DLD1 (cell line): ENCODE results near the gene ERGIC1.

Experiments
- in situ Hi-C: cut with HindIII; loops from 2 replicates; pipeline ENCODE4 v1.10.0; 2017; ENCODE audit warnings: low sequenced_read_pairs

The ERGIC1 gene

DNA sequence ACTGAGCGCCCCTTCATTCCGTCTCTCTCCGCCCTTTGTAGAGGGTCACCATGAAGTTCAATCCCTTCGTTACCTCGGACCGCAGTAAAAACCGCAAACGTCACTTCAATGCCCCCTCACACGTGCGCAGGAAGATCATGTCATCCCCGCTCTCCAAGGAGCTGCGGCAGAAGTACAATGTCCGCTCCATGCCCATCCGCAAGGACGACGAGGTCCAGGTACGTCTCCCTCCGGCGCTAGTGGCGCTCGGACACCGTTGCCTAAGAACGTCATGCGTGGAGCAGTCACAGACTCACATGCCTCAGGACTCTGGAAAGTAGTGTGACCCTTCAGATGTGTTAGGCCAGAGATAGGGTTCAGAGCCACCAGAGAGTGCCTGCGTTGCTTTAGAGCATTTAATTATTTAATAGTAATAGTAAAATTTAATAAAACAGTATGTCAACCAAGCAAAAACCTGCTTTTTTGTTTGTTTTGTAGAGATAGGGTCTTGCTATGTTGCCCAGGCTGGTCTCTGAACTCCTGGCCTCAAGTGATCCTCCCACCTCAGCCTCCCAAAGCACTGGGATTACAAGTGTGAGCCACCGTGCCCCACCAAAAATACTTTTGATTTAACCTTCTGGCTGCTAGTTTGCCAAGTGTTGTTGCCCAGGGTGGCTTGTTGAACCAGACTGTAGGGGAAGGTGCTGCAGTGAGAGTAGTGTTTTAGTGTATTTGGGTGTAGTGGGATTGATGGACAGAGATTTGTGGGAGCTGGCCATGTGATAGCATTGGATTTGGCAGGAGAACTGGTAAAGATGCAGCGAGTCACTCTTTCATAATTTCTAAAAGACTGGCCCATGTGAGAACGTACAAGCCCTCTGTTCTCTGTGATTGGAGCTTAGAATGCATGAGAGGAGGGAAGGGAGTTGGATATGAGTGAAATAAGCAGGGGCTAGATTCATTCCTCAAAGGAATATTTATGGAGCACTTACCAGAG, 126.1 kb downstream of the ERGIC1 start:
- in situ Hi-C loops, result no loop called here

DNA sequence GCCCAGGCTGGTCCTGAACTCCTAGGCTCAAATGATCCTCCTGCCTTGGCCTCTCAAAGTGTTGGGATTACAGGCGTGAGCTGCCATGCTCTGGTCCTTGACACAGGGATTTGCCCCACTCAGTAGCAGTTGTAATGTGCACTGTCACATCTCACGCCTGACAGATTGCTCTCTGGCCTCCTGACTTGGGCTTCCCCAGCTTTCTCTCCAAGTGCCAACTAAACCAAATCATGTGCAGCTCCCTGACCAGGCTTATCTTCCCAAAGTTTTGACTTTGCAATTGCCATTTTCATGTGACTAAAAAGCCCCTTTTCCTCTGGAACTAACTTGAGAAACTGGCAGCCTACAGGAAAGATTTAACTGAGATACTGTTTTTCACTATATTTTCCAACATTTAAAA, 135.9 kb downstream of the ERGIC1 start:
- in situ Hi-C loops, result no loop called here

DNA sequence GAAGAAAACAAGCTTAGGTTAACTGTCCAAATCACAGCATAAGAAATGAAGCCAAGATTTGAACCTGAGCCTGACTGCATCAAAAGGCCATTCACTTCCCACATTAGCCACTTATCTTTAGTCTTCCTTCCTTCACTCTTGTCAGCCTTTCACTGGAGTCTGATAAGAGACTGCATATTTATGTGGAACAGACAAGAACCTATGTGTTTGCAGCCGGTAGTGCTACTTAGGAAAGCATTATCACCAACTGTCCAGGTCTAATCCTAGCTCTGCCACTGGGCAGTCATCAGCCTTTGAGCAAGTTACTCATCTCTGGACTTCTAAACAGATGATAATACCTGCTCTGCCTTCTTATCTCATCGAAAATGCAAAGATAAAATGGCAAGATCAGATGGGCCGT, 137.4 kb downstream of the ERGIC1 start:
- in situ Hi-C loops, result no loop called here

DNA sequence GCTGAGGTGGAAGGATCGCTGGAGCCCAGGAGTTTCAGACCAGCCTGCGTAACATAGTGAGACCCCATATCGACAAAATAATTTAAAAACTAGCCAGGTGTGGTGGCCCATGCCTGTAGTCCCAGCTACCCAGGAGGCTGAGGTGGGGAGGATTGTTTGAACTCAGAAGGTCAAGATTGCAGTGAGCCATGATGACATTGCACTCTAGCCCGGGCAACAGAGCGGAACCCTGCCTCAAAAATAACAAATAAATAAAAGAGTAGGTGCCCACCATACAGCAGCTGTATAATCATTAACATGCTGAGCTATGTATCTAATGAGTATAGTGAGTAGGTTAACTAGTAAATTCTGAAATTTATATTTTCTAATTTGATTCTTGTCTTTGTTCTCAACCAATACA, 138.5 kb downstream of the ERGIC1 start:
- in situ Hi-C loops, result no loop called here

DNA sequence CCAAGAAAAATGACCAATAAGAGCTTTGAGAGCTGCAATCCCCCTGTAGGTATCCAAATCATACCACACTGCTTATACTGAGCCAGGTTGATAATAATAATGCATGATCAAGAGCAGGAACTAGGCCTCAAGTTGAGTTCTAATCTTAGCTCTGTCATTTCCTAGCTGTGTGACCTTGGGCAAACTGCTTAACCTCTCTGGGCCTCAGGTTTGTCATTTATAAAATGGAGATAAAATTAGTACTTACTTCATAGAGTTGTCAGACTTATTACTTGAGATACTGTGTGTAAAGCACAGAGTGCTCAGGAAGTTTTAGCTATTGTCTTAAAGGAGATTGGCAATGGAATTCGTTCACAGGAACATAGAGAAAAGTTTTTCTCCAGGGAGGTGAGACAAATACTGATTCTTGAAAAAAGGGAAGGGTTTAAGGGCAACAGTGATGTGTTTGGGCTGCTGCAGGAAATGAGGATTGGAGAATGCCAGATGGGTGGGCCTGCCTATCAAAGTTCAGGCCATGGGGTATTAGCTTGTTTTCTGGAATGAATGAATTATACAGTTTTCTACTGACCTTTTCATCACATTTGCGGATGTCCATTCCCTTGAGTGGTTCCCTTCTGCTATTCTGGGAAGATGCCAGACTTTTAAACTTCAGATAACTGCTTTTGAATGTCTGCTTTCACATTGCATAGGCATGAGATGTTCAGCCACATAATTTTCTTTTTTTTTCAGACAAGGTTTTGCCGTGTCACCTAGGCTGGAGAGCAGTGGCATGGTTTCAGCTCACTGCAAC, 139.3 kb downstream of the ERGIC1 start:
- in situ Hi-C loops, result no loop called here

DNA sequence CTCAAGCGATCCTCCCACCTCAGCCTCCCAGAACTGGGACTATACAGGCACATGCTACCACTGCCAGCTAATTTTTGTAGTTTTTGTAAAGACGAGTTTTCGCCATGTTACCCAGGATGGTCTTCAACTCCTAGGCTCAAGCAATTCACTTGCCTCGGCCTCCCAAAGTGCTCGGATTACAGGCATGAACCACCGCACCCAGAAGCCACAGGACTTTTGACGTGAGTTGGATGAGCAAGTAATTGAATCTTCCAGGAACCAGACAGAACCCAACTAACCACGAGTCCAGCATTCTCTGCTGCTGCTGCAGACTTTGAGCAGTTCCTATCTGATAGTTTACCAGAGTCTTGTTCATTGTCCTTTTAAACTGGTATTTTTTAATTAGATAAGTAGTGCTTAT, 139.9 kb downstream of the ERGIC1 start:
- in situ Hi-C loops, result no loop called here

DNA sequence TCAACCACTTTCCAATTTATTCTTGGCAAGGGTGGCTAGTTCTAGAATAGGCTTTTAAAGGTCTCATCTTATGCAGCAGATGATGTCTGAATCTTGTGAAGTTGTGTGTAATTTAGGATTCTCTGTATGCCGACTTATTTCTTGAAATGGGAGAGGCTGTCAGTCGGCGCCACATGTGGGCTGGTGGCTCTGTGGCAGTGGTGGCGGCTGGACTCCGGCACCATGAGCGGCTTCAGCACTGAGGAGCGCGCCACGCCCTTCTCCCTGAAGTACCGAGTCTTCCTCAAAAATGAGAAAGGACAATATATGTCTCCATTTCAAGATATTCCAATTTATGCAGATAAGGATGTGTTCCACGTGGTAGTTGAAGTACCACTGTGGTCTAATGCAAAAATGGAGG, 141.2 kb downstream of the ERGIC1 start:
- in situ Hi-C loops, result no loop called here

GRCh38 chr5:172979778-172980177, 145.7 kb downstream of the ERGIC1 start:
- in situ Hi-C loops, result no loop called here

GRCh38 chr5:172981931-172982330, 147.9 kb downstream of the ERGIC1 start:
- in situ Hi-C loops, result no loop called here

- in situ Hi-C loops, result no loop called here
Measured at GRCh38 chr5:172983542-172984243, 149.6 kb downstream of the ERGIC1 start, which contains the start of gene ATP6V0E1. ATP6V0E1 (plus strand) TSS chr5:172983771; CDS start chr5:172983861, 90 bp downstream.

- in situ Hi-C loops, result no loop called here
Measured at GRCh38 chr5:172984244-172984953, 150.3 kb downstream of the ERGIC1 start.

GRCh38 chr5:172985596-172985995, 151.5 kb downstream of the ERGIC1 start:
- in situ Hi-C loops, result no loop called here

DNA sequence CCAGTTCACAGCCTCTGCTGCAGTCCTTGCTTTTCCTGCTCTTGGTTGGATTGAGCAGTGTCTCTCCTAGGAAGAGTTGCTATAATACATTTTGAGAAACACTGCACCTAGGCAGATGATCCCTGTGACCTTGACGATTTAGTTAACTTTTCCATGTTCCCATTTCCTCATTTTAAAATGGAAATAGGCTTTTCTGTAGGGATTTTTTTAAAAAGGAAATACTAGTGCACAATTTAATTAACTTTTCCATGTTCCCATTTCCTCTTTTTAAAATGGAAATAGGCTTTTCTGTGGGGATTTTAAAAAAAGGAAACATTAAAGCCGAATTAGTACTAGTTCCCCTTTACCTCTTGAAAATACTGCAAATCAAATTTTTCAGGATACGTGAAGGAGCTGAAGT, 154.2 kb downstream of the ERGIC1 start:
- in situ Hi-C loops, result no loop called here

DNA sequence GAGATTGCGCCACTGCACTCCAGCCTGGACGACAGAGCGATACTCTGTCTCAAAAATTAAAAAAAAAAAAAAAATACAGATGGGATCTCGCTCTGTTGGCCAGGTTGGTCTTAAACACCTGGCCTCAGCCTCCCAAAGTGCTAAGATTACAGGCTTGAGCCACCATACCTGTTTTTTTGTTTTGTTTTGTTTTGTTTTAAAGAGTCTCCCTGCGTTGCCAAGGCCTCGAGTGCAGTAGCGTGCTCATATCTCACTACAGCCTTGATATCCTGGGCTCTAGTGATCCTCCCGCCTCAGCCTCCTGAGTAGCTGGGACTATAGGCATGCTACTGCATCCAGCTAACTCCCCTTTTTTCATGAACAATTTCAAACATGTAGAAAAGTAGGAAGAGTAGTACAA, 156.7 kb downstream of the ERGIC1 start:
- in situ Hi-C loops, result no loop called here

DNA sequence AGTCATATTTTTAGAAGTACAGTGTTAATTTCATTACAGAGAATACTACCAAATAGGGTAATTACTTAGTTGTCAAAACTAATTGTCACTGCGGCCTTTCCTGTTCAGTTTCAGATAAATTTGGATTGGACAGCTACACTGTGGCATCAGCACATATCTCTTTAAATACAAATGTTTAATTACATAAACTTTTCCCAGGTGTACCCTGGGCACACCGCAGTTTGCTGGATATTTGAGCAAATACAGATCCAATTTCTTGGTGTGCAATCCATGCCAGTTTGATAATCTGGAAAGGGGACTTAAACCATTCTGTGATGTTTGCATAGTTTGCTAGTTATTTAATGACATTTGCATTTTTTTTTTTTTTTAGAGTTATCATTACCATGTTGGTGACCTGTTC, 160.4 kb downstream of the ERGIC1 start:
- in situ Hi-C loops, result no loop called here

DNA sequence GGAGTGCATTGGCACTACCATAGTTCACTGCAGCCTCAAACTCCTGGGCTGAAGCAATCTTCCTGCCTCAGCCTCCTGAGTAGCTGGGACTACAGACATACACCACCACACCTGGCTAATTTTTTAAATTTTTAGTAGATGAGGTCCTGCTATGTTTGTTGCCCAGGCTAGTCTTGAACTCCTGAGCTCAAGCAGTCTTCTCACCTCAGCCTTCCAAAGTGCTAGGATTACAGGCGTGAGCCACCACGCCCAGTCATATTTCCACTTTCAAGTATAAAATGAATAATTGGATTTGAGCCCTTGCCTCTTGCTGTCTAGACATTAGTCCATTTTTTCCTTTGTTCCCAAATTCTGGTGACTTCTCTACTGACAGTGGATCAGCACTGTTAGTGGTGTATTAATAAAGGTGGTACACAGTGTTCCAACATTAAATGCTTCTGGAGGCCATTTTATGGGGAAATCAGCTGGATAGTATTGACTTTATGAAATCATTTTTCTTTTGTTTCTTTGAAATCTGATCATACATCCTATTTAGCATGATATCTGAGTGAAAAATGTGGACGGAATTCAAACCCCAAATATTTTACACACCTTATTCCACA, 165.4 kb downstream of the ERGIC1 start:
- in situ Hi-C loops, result no loop called here

DNA sequence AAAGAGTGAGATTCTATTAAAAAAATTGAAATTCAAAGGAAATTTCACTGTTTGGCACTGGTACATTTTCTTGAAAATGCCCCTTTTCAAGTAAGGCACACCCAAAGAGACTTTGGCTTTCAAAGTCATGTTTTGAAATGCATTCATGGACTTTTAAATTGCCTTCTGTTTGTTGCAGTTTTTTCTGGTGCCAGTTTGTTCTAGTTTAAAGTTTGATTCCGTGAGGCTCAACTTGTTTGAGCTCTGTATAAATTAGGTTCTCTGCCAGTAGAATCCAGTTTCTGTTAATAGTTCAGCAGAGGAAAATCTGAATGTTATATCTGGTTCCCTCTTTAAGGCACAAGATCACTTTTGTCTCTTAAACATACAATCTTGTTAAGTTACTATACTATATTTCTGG, 165.9 kb downstream of the ERGIC1 start:
- in situ Hi-C loops, result no loop called here

GRCh38 chr5:173001229-173001841, 167.3 kb downstream of the ERGIC1 start:
- in situ Hi-C loops, result no loop called here
